Measurements from ENCODE around the gene IKBKE.

DNA sequence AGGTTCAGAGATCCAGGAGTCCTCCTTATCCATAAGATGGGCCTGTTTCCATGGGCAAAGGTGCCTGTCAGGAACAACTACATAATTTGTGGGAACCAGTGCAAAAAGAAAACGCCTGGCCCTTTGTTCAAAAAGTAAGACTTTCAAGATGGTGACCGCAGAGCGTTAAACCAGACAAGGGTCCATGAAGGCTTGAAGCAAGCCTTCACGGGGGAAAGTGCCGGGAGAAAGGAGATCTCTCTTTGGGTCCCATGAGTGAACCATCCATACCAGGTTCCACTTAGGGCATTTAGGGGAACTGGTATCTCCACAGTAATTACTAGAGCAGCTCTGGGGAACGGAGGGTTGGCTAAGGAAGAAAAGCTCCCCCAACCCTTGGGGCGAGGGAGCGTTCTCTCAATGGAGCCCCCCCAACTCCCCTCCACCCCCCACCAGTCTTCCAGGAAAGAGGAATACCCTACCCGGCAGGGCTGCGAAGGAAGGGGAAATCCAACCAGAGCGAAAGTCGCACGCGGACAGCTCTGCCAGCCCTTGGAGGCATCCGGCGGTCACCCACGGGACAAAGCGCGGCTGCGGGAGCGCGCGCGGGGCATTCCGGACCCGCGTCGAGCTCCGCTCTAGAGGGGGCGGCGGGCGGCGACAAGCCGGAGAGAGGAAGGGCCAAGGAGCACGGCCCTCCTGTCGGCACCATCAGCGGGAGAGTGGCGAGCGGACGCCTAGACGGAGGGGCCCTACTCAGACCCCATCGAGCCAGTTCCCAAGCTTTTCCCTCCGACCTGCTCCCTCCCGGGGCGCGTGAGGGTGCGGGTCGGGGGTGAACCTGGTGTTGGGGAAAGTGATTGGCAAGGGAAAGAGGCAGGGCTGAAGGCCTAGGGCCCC is 36.4 kb downstream of the IKBKE start:
- TF ChIP-seq POLR2A (IDR thresholded peaks at IDR 0.05; ENCODE audit: low read depth, low read length) (no peak), POLR2AphosphoS5 (IDR thresholded peaks at IDR 0.05; ENCODE audit: low read depth, low read length) (no peak)
